Measurements from ENCODE around the gene ARHGAP27. TPM values are rescaled to one million over a fixed set of nuclear protein-coding genes. Genes with fewer than 3 reads are reported as not detected.

Gene ARHGAP27
- polyA plus RNA-seq, 1 donor = 10.0 TPM

GRCh38 chr17:45388604-45389325 lies 43.9 kb downstream of the ARHGAP27 start:
- no peak for DNase-seq (ENCODE audit: low read depth)

- DNase-seq (ENCODE audit: low read depth) = no peak
These were observed 44.9 kb downstream of the ARHGAP27 start for GRCh38 chr17:45387739-45388138.

GRCh38 chr17:45386178-45386577 lies 46.5 kb downstream of the ARHGAP27 start:
- no peak for DNase-seq (ENCODE audit: low read depth)

- peak; percentile 32 for DNase-seq (ENCODE audit: low read depth)
These were observed 47.2 kb downstream of the ARHGAP27 start for GRCh38 chr17:45385331-45385997.

GRCh38 chr17:45384789-45385262 lies 47.8 kb downstream of the ARHGAP27 start:
- DNase-seq (ENCODE audit: low read depth) = no peak

- no peak for DNase-seq (ENCODE audit: low read depth)
These were observed 48.5 kb downstream of the ARHGAP27 start for GRCh38 chr17:45384047-45384788.

- DNase-seq (ENCODE audit: low read depth) = no peak
These were observed 49.7 kb downstream of the ARHGAP27 start for GRCh38 chr17:45383003-45383402.

- no peak for DNase-seq (ENCODE audit: low read depth)
These were observed 50.4 kb downstream of the ARHGAP27 start for GRCh38 chr17:45382226-45382625.

- DNase-seq (ENCODE audit: low read depth) = no peak
These were observed 51.7 kb downstream of the ARHGAP27 start for GRCh38 chr17:45380991-45381390.

GRCh38 chr17:45380046-45380765 lies 52.5 kb downstream of the ARHGAP27 start:
- DNase-seq (ENCODE audit: low read depth) = no peak

- DNase-seq (ENCODE audit: low read depth) = no peak
These were observed 55.3 kb downstream of the ARHGAP27 start for GRCh38 chr17:45377401-45377800.

GRCh38 chr17:45376171-45377005 lies 56.3 kb downstream of the ARHGAP27 start:
- no peak for DNase-seq (ENCODE audit: low read depth)

GRCh38 chr17:45374501-45374900 lies 58.2 kb downstream of the ARHGAP27 start:
- no peak for DNase-seq (ENCODE audit: low read depth)

GRCh38 chr17:45372325-45372869 lies 60.3 kb downstream of the ARHGAP27 start:
- DNase-seq (ENCODE audit: low read depth) = no peak

- DNase-seq (ENCODE audit: low read depth) = no peak
These were observed 61.0 kb downstream of the ARHGAP27 start for GRCh38 chr17:45371414-45372324.

- no peak for DNase-seq (ENCODE audit: low read depth)
These were observed 61.7 kb downstream of the ARHGAP27 start for GRCh38 chr17:45370949-45371413.

GRCh38 chr17:45369421-45369820 lies 63.2 kb downstream of the ARHGAP27 start:
- no peak for DNase-seq (ENCODE audit: low read depth)

- DNase-seq (ENCODE audit: low read depth) = no peak
These were observed 64.0 kb downstream of the ARHGAP27 start for GRCh38 chr17:45368651-45369050.

GRCh38 chr17:45367216-45367615 lies 65.5 kb downstream of the ARHGAP27 start:
- DNase-seq (ENCODE audit: low read depth) = no peak

All from forelimb muscle (tissue), 1 donor.